HG03280 (cell line): ENCODE measurements around the gene PJA1.

ENCODE experiments used
- ATAC-seq: cut with Tn5 transposase; IDR thresholded peaks from one replicate; pipeline ENCODE4 v1.9.1; 2021; ENCODE audit warnings: mild to moderate bottlenecking, moderate library complexity; ENCODE audit not compliant: unreplicated experiment

The PJA1 gene

GRCh38 chrX:69165087-69165651 lies at the start of gene PJA1:
PJA1 (minus strand) TSS chrX:69165453; CDS start chrX:69163073, 2,380 bp downstream.
- peak; percentile 92 for ATAC-seq

- ATAC-seq, result no peak
These were observed 49.2 kb upstream of the PJA1 start for GRCh38 chrX:69214463-69214862.

GRCh38 chrX:69211701-69212100 lies 46.4 kb upstream of the PJA1 start:
- no peak for ATAC-seq

- ATAC-seq, result no peak
These were observed 45.3 kb upstream of the PJA1 start for GRCh38 chrX:69210581-69210980.

GRCh38 chrX:69207216-69207615 lies 42.0 kb upstream of the PJA1 start:
- no peak for ATAC-seq

- no peak for ATAC-seq
These were observed 38.4 kb upstream of the PJA1 start for GRCh38 chrX:69203638-69204037.

- ATAC-seq, result no peak
These were observed 32.4 kb upstream of the PJA1 start for GRCh38 chrX:69197690-69198089.

- ATAC-seq, result no peak
These were observed 31.4 kb upstream of the PJA1 start for GRCh38 chrX:69196666-69197065.

GRCh38 chrX:69195810-69196209 lies 30.6 kb upstream of the PJA1 start:
- ATAC-seq, result no peak

- no peak for ATAC-seq
These were observed 29.9 kb upstream of the PJA1 start for GRCh38 chrX:69195192-69195591.

GRCh38 chrX:69192603-69193002 lies 27.4 kb upstream of the PJA1 start:
- no peak for ATAC-seq

GRCh38 chrX:69189576-69190371 lies 24.5 kb upstream of the PJA1 start:
- ATAC-seq, result no peak

GRCh38 chrX:69186651-69187050 lies 21.4 kb upstream of the PJA1 start:
- no peak for ATAC-seq

GRCh38 chrX:69185886-69186285 lies 20.6 kb upstream of the PJA1 start:
- ATAC-seq, result no peak

- ATAC-seq, result no peak
These were observed 19.9 kb upstream of the PJA1 start for GRCh38 chrX:69185141-69185540.

- ATAC-seq, result no peak
These were observed 17.6 kb upstream of the PJA1 start for GRCh38 chrX:69182818-69183380.

GRCh38 chrX:69179380-69179911 lies 14.2 kb upstream of the PJA1 start:
- no peak for ATAC-seq

GRCh38 chrX:69178592-69178991 lies 13.3 kb upstream of the PJA1 start:
- ATAC-seq, result no peak

GRCh38 chrX:69177511-69178162 lies 12.4 kb upstream of the PJA1 start:
- no peak for ATAC-seq

GRCh38 chrX:69176053-69176452 lies 10.8 kb upstream of the PJA1 start:
- no peak for ATAC-seq

GRCh38 chrX:69173906-69174305 lies 8.7 kb upstream of the PJA1 start:
- ATAC-seq, result no peak

- no peak for ATAC-seq
These were observed 7.7 kb upstream of the PJA1 start for GRCh38 chrX:69172937-69173336.
